ENCODE results near the gene GDF9. TPM values are rescaled to one million over a fixed set of nuclear protein-coding genes. Genes with fewer than 3 reads are reported as not detected.

Gene GDF9
- total RNA-seq, 6 donors from 2014 or later = 0.23 to 1.1 (median 0.66) TPM; not detected in 2

GRCh38 chr5:132828846-132829494 lies 37.3 kb downstream of the GDF9 start:
- H3K9me3 ChIP-seq = no peaks in the 10 kb centered on the region
- no peak for TF ChIP-seq EP300 (IDR thresholded peaks at IDR 0.05)
- no peak for TF ChIP-seq POLR2A (IDR thresholded peaks at IDR 0.05)
- TF ChIP-seq POLR2AphosphoS5 (IDR thresholded peaks at IDR 0.05) = no peak
- no peak for TF ChIP-seq CTCF (IDR thresholded peaks at IDR 0.05)
- 61 to 63% methylated on average over 3 to 4 of the region's 4 CpGs for WGBS, 2 donors
- H3K4me1 ChIP-seq = peaks cover 29 to 48% (median 36%) of the 10 kb centered on the region in 4 donors
- H3K36me3 ChIP-seq = peaks cover 0 to 18% (median 10%) of the 10 kb centered on the region in 4 donors
- ATAC-seq (ENCODE audit: low FRiP score in 2 of 2) (no peak), DNase-seq (no peak)
- peak overlapping the region in 3 of 4 donors; percentile 85 to 91 (median 88) for H3K4me3 ChIP-seq
- peaks cover 0 to 18% (median 2%) of the 10 kb centered on the region in 4 donors for H3K27me3 ChIP-seq
- peak overlapping the region in 3 of 4 donors; percentile 84 to 94 (median 92) for H3K27ac ChIP-seq

GRCh38 chr5:132827943-132828673 lies 38.2 kb downstream of the GDF9 start:
- Histone ChIP-seq H3K4me1 (peaks cover 29 to 54% (median 38%) of the 10 kb centered on the region in 4 donors), H3K27me3 (peaks cover 0 to 18% (median 2%) of the 10 kb centered on the region in 4 donors), H3K4me3 (no peak overlapping the region), H3K36me3 (peaks cover 0 to 26% (median 10%) of the 10 kb centered on the region in 4 donors), H3K27ac (peak overlapping the region in 2 of 4 donors; percentile 78 to 92), H3K9me3 (no peaks in the 10 kb centered on the region)
- DNase-seq (no peak), ATAC-seq (ENCODE audit: low FRiP score in 2 of 2) (no peak)
- 86 to 91% methylated on average over 4 of the region's 4 CpGs for WGBS, 2 donors
- no peak for TF ChIP-seq CTCF (IDR thresholded peaks at IDR 0.05)
- TF ChIP-seq EP300 (IDR thresholded peaks at IDR 0.05) = no peak
- no peak for TF ChIP-seq POLR2AphosphoS5 (IDR thresholded peaks at IDR 0.05)
- no peak for TF ChIP-seq POLR2A (IDR thresholded peaks at IDR 0.05)

- ATAC-seq (ENCODE audit: low FRiP score in 2 of 2) = no peak
- 62 to 67% methylated on average over 6 of the region's 6 CpGs for WGBS, 2 donors
- peaks cover 0 to 30% (median 10%) of the 10 kb centered on the region in 4 donors for H3K36me3 ChIP-seq
- no peak for DNase-seq
- no peak overlapping the region for H3K4me3 ChIP-seq
- H3K4me1 ChIP-seq = peaks cover 33 to 60% (median 40%) of the 10 kb centered on the region in 4 donors
- H3K27me3 ChIP-seq = peaks cover 0 to 18% (median 2%) of the 10 kb centered on the region in 4 donors
- H3K27ac ChIP-seq = peak overlapping the region; percentile 56 to 78 (median 63)
- no peaks in the 10 kb centered on the region for H3K9me3 ChIP-seq
- TF ChIP-seq POLR2AphosphoS5 (IDR thresholded peaks at IDR 0.05) (peak in 1 of 2 donors; percentile 72), EP300 (IDR thresholded peaks at IDR 0.05) (peak in 1 of 4 donors; percentile 53), POLR2A (IDR thresholded peaks at IDR 0.05) (no peak)
Observed at GRCh38 chr5:132826424-132827082, 39.7 kb downstream of the GDF9 start.

- H3K9me3 ChIP-seq = no peaks in the 10 kb centered on the region
- WGBS, 2 donors = 56 to 64% methylated on average over 20 to 43 of the region's 43 CpGs
- H3K27ac ChIP-seq = peak overlapping the region; percentile 56 to 78 (median 63)
- peaks cover 0 to 16% (median 2%) of the 10 kb centered on the region in 4 donors for H3K27me3 ChIP-seq
- ATAC-seq (ENCODE audit: low FRiP score in 2 of 2) (no peak), DNase-seq (no peak)
- peaks cover 0 to 30% (median 10%) of the 10 kb centered on the region in 4 donors for H3K36me3 ChIP-seq
- peak overlapping the region in 3 of 4 donors; percentile 7 to 33 (median 23) for H3K4me3 ChIP-seq
- H3K4me1 ChIP-seq = peaks cover 31 to 55% (median 37%) of the 10 kb centered on the region in 4 donors
- TF ChIP-seq POLR2A (IDR thresholded peaks at IDR 0.05) = no peak
- no peak for TF ChIP-seq POLR2AphosphoS5 (IDR thresholded peaks at IDR 0.05)
- TF ChIP-seq CTCF (IDR thresholded peaks at IDR 0.05) = no peak
- no peak for TF ChIP-seq EP300 (IDR thresholded peaks at IDR 0.05)
Observed at GRCh38 chr5:132825834-132826391, 40.4 kb downstream of the GDF9 start.

Measured in upper lobe of left lung (tissue), 6 donors.